ENCODE data around the gene CMIP. TPM values are rescaled to one million over a fixed set of nuclear protein-coding genes. Genes with fewer than 3 reads are reported as not detected.

Gene CMIP
- total RNA-seq, 1 experiment from 2014 or later, result 68.0 TPM

- Histone ChIP-seq H3K4me1 (peaks cover 8% of the 10 kb centered on the region; the same call in 1 of the 2 replicates), H3K4me3 (ENCODE audit: low read depth, low read length) (no peak overlapping the region), H3K36me3 (ENCODE audit: control insufficient read depth, insufficient read depth, low read length) (no peaks in the 10 kb centered on the region), H3K27me3 (replicated peaks; ENCODE audit: control insufficient read depth, insufficient read depth, low read length) (no peaks in the 10 kb centered on the region), H3K9me3 (no peaks in the 10 kb centered on the region)
- BruUV-seq (replicated peaks), result no TSS peak
- no peak for DNase-seq
- CTCF ChIA-PET, result no interaction called here
- intact Hi-C loops (cut with micrococcal nuclease; ENCODE audit: unreplicated experiment), result no loop called here
- H3K4me3 Mint-ChIP-seq (ENCODE audit: unreplicated experiment), result no peak overlapping the region
- no peaks in the 10 kb centered on the region for H3K4me1 Mint-ChIP-seq (ENCODE audit: low read depth, unreplicated experiment)
- POLR2A ChIA-PET, result no interaction called here
- no peak overlapping the region for H3K27ac Mint-ChIP-seq (ENCODE audit: unreplicated experiment)
- H3K36me3 Mint-ChIP-seq (ENCODE audit: insufficient read depth, unreplicated experiment), result peaks cover 3% of the 10 kb centered on the region
- no peaks in the 10 kb centered on the region for H3K27me3 Mint-ChIP-seq (ENCODE audit: insufficient read depth, unreplicated experiment)
- H3K9me3 Mint-ChIP-seq (ENCODE audit: unreplicated experiment), result no peaks in the 10 kb centered on the region
- TF ChIP-seq CTCF (IDR thresholded peaks at IDR 0.05; ENCODE audit: insufficient read depth in 1 of 2, low read depth in 1 of 2, low read length in 1 of 2, severe bottlenecking in 1 of 2, unreplicated experiment in 1 of 2), result no peak
Observed at GRCh38 chr16:81754858-81755257, 310.2 kb downstream of the CMIP start.

DNA sequence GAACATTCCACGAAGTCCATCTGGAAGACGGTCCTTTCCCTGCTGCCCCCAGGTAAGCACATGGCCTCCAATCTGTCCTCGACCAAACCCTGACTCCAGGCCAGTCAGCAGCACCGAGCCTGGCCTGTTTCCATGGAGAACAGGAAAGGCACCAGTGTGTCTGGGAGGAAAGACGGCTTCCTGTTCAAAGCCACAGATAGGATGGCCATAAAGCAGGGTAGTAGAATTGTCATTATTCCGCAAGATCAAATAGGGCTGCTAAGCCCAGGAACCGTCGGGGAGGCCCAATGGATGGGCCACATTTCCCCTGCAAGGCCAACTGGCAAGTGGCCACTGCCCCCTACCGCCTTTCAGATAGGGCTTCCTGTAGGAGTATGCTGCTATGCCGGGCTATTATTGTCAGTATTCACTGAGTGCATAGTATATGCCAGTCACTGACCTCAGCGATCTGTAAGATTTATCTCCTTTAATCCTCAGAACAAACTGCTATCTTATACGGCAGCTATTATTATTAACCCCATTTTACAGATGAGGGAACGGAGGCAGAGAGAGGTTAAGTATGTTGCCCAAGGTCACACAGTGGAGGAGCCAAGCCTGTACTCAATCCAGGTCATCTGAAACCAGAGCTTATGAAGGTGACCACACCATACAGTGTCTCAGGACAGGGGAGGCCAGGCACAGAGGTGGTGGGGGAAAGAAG lies 311.5 kb downstream of the CMIP start:
- Histone ChIP-seq H3K36me3 (ENCODE audit: control insufficient read depth, insufficient read depth, low read length) (no peaks in the 10 kb centered on the region), H3K4me1 (peaks cover 8% of the 10 kb centered on the region; the same call in 1 of the 2 replicates), H3K9me3 (no peaks in the 10 kb centered on the region), H3K4me3 (ENCODE audit: low read depth, low read length) (no peak overlapping the region), H3K27me3 (replicated peaks; ENCODE audit: control insufficient read depth, insufficient read depth, low read length) (no peaks in the 10 kb centered on the region)
- no peak for TF ChIP-seq CTCF (IDR thresholded peaks at IDR 0.05; ENCODE audit: insufficient read depth in 1 of 2, low read depth in 1 of 2, low read length in 1 of 2, severe bottlenecking in 1 of 2, unreplicated experiment in 1 of 2)
- ChIA-PET CTCF (interaction anchor here (0.7 kb wide), 1 partner anchor 9 kb away, joined by 3 read pairs; no protein-coding TSS in a partner anchor), POLR2A (no interaction called here)
- intact Hi-C loops (cut with micrococcal nuclease; ENCODE audit: unreplicated experiment), result no loop called here
- Mint-ChIP-seq H3K4me1 (ENCODE audit: low read depth, unreplicated experiment) (no peaks in the 10 kb centered on the region), H3K36me3 (ENCODE audit: insufficient read depth, unreplicated experiment) (peaks cover 6% of the 10 kb centered on the region), H3K27me3 (ENCODE audit: insufficient read depth, unreplicated experiment) (no peaks in the 10 kb centered on the region), H3K27ac (ENCODE audit: unreplicated experiment) (no peak overlapping the region), H3K9me3 (ENCODE audit: unreplicated experiment) (no peaks in the 10 kb centered on the region), H3K4me3 (ENCODE audit: unreplicated experiment) (no peak overlapping the region)
- DNase-seq, result no peak
- no TSS peak for BruUV-seq (replicated peaks)

DNA sequence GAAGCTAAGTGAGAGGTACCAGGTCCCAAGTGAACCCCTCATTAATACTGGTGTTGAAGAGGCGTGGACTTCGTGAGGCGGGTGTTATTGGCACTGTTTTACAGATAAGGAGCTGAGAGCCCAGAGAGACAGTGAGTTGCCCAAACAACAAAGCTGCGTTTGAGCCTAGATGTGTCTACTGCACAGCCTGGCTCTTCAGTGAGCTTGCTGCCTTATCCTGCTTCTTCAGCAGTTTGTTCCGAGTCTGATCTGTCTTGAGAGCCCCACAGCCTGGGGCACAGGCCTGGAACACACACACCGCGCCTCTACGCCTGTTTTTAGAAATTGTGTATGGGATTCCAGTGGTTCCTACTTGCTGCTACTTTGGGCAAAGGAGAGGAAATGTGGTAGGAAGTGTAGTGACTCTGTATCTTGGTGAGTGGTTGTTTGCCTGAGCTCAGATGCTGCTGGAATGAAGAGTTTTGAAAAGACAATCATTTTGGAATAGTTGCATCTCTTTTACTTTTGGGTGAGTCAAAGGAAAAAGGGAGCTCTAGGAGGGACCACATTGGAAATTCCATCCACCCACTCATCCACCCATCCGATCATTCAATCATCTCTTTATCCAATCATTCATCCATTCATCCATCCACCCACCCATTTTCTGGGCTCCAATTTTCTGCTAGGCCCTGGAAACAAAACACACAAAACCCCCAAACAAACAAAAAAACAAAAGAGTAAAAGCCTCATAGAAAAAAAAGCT lies 312.2 kb downstream of the CMIP start:
- POLR2A ChIA-PET, result no interaction called here
- BruUV-seq (replicated peaks), result no TSS peak

More for the DNA sequence above, 312.2 kb downstream of the CMIP start:
- Mint-ChIP-seq H3K36me3 (ENCODE audit: insufficient read depth, unreplicated experiment) (peaks cover 6% of the 10 kb centered on the region), H3K9me3 (ENCODE audit: unreplicated experiment) (no peaks in the 10 kb centered on the region), H3K4me3 (ENCODE audit: unreplicated experiment) (no peak overlapping the region), H3K27ac (ENCODE audit: unreplicated experiment) (no peak overlapping the region), H3K27me3 (ENCODE audit: insufficient read depth, unreplicated experiment) (no peaks in the 10 kb centered on the region), H3K4me1 (ENCODE audit: low read depth, unreplicated experiment) (no peaks in the 10 kb centered on the region)
- intact Hi-C loops (cut with micrococcal nuclease; ENCODE audit: unreplicated experiment), result no loop called here
- no peak for DNase-seq
- Histone ChIP-seq H3K36me3 (ENCODE audit: control insufficient read depth, insufficient read depth, low read length) (no peaks in the 10 kb centered on the region), H3K9me3 (no peaks in the 10 kb centered on the region), H3K27me3 (replicated peaks; ENCODE audit: control insufficient read depth, insufficient read depth, low read length) (no peaks in the 10 kb centered on the region), H3K4me3 (ENCODE audit: low read depth, low read length) (no peak overlapping the region), H3K4me1 (peaks cover 8% of the 10 kb centered on the region; the same call in 1 of the 2 replicates)
- no peak for TF ChIP-seq CTCF (IDR thresholded peaks at IDR 0.05; ENCODE audit: insufficient read depth in 1 of 2, low read depth in 1 of 2, low read length in 1 of 2, severe bottlenecking in 1 of 2, unreplicated experiment in 1 of 2)
- CTCF ChIA-PET, result interaction anchor here (0.7 kb wide), 1 partner anchor 8 kb away, joined by 3 read pairs; no protein-coding TSS in a partner anchor
